GM13976 (cell line): ENCODE results near the gene PCSK6.

Experiments
- DNase-seq: peaks from one replicate; pipeline ENCODE4 v3.0.0; 2012; ENCODE audit warnings: low spot score
- CTCF ChIP-seq: IDR thresholded peaks from 2 replicates; pipeline ENCODE4 v1.5.1; 2012; ENCODE audit warnings: borderline replicate concordance, mild to moderate bottlenecking; ENCODE audit not compliant: insufficient read depth; ENCODE audit errors: extremely low read depth, missing control alignments, control extremely low read depth
- in situ Hi-C: fragments of 300-500 bp; cut with MboI; formaldehyde crosslinking; loops from one replicate; pipeline ENCODE4 v1.12.0; 2022; ENCODE audit warnings: low sequenced_read_pairs, mixed read lengths, inconsistent platforms; ENCODE audit not compliant: unreplicated experiment

The PCSK6 gene

GRCh38 chr15:101411581-101411980 is 77.9 kb downstream of the PCSK6 start:
- no peak for DNase-seq
- in situ Hi-C loops: no loop called here
- TF ChIP-seq CTCF: no peak

GRCh38 chr15:101411085-101411484 is 78.4 kb downstream of the PCSK6 start:
- TF ChIP-seq CTCF: no peak
- no peak for DNase-seq
- in situ Hi-C loops: no loop called here

GRCh38 chr15:101410612-101411011 is 78.9 kb downstream of the PCSK6 start:
- in situ Hi-C loops: no loop called here
- no peak for TF ChIP-seq CTCF
- no peak for DNase-seq

- no peak for TF ChIP-seq CTCF
- in situ Hi-C loops: no loop called here
- no peak for DNase-seq
Observed at GRCh38 chr15:101409621-101410020, 79.9 kb downstream of the PCSK6 start.

GRCh38 chr15:101407966-101408775 is 81.3 kb downstream of the PCSK6 start:
- DNase-seq: no peak
- in situ Hi-C loops: no loop called here
- no peak for TF ChIP-seq CTCF

GRCh38 chr15:101407439-101407838 is 82.1 kb downstream of the PCSK6 start:
- in situ Hi-C loops: no loop called here
- DNase-seq: peak; percentile 82
- TF ChIP-seq CTCF: no peak

GRCh38 chr15:101406526-101407195 is 82.8 kb downstream of the PCSK6 start:
- DNase-seq: no peak
- no peak for TF ChIP-seq CTCF
- in situ Hi-C loops: no loop called here
